Measurements from ENCODE around the gene TRMT112.

Gene TRMT112

GRCh38 chr11:64296830-64297698, 20.3 kb downstream of the TRMT112 start:
- POLR2A ChIA-PET (ENCODE audit: low non-redundant PET), result no interaction called here
- no peak for TF ChIP-seq CTCF (conservative IDR thresholded peaks at IDR 0.05; ENCODE audit: low read depth)
- CTCF ChIA-PET, result interaction anchor here (0.6 to 0.9 kb wide), 2 partner anchors 12 to 34 kb away, joined by 6 read pairs; no protein-coding TSS in a partner anchor
- DNase-seq (ENCODE audit: low spot score), result no peak
- peak overlapping the region; percentile 64 for H3K27ac ChIP-seq

- DNase-seq (ENCODE audit: low spot score), result no peak
- CTCF ChIA-PET, result interaction anchor here (0.6 to 0.9 kb wide), 2 partner anchors 11 to 34 kb away, joined by 6 read pairs; no protein-coding TSS in a partner anchor
- TF ChIP-seq CTCF (conservative IDR thresholded peaks at IDR 0.05; ENCODE audit: low read depth), result no peak
- H3K27ac ChIP-seq, result peak overlapping the region; percentile 64
- POLR2A ChIA-PET (ENCODE audit: low non-redundant PET), result no interaction called here
Measured at GRCh38 chr11:64296236-64296635, 21.1 kb downstream of the TRMT112 start.

- DNase-seq (ENCODE audit: low spot score), result no peak
- ChIA-PET CTCF (interaction anchor here (0.9 kb wide), 1 partner anchor 33 kb away, joined by 6 read pairs; no protein-coding TSS in a partner anchor), POLR2A (ENCODE audit: low non-redundant PET) (no interaction called here)
- no peak overlapping the region for H3K27ac ChIP-seq
- TF ChIP-seq CTCF (conservative IDR thresholded peaks at IDR 0.05; ENCODE audit: low read depth), result no peak
Measured at GRCh38 chr11:64295760-64296159, 21.6 kb downstream of the TRMT112 start.

GRCh38 chr11:64294774-64295173, 22.6 kb downstream of the TRMT112 start:
- CTCF ChIA-PET, result interaction anchor here (0.7 kb wide), 1 partner anchor 9 kb away, joined by 3 read pairs; no protein-coding TSS in a partner anchor
- no peak overlapping the region for H3K27ac ChIP-seq
- POLR2A ChIA-PET (ENCODE audit: low non-redundant PET), result no interaction called here
- no peak for TF ChIP-seq CTCF (conservative IDR thresholded peaks at IDR 0.05; ENCODE audit: low read depth)
- no peak for DNase-seq (ENCODE audit: low spot score)

- H3K27ac ChIP-seq, result no peak overlapping the region
- POLR2A ChIA-PET (ENCODE audit: low non-redundant PET), result no interaction called here
- no peak for DNase-seq (ENCODE audit: low spot score)
- no peak for TF ChIP-seq CTCF (conservative IDR thresholded peaks at IDR 0.05; ENCODE audit: low read depth)
- CTCF ChIA-PET, result no interaction called here
Measured at GRCh38 chr11:64292460-64293254, 24.7 kb downstream of the TRMT112 start.

GRCh38 chr11:64291752-64292459, 25.5 kb downstream of the TRMT112 start:
- ChIA-PET CTCF (interaction anchor here (0.5 kb wide), 1 partner anchor 285 kb away, joined by 3 read pairs; no protein-coding TSS in a partner anchor), POLR2A (ENCODE audit: low non-redundant PET) (no interaction called here)

More at GRCh38 chr11:64291752-64292459, 25.5 kb downstream of the TRMT112 start:
- TF ChIP-seq CTCF (conservative IDR thresholded peaks at IDR 0.05; ENCODE audit: low read depth), result no peak
- DNase-seq (ENCODE audit: low spot score), result no peak
- H3K27ac ChIP-seq, result no peak overlapping the region
